ENCODE measurements around the gene FAM120B. TPM values are rescaled to one million over a fixed set of nuclear protein-coding genes. Genes with fewer than 3 reads are reported as not detected.

FAM120B gene
- total RNA-seq, 1 donor from 2014 or later = 33.7 TPM

- Mint-ChIP-seq H3K27ac (ENCODE audit: unreplicated experiment) (no peak overlapping the region), H3K4me3 (no peak overlapping the region), H3K9me3 (peaks cover 32% of the 10 kb centered on the region), H3K4me1 (no peaks in the 10 kb centered on the region), H3K27me3 (ENCODE audit: low read depth) (no peaks in the 10 kb centered on the region), H3K36me3 (ENCODE audit: low read depth) (peaks cover 54% of the 10 kb centered on the region)
- TF ChIP-seq, protein P1, sequence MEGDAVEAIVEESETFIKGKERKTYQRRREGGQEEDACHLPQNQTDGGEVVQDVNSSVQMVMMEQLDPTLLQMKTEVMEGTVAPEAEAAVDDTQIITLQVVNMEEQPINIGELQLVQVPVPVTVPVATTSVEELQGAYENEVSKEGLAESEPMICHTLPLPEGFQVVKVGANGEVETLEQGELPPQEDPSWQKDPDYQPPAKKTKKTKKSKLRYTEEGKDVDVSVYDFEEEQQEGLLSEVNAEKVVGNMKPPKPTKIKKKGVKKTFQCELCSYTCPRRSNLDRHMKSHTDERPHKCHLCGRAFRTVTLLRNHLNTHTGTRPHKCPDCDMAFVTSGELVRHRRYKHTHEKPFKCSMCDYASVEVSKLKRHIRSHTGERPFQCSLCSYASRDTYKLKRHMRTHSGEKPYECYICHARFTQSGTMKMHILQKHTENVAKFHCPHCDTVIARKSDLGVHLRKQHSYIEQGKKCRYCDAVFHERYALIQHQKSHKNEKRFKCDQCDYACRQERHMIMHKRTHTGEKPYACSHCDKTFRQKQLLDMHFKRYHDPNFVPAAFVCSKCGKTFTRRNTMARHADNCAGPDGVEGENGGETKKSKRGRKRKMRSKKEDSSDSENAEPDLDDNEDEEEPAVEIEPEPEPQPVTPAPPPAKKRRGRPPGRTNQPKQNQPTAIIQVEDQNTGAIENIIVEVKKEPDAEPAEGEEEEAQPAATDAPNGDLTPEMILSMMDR (conservative IDR thresholded peaks at IDR 0.05) = no peak
- no peak for DNase-seq (ENCODE audit: low read depth, low spot score)
Observed at GRCh38 chr6:170355661-170356060, 49.1 kb downstream of the FAM120B start.

GRCh38 chr6:170357812-170358211 lies 51.3 kb downstream of the FAM120B start:
- Mint-ChIP-seq H3K27ac (ENCODE audit: unreplicated experiment) (no peak overlapping the region), H3K4me3 (no peak overlapping the region), H3K4me1 (no peaks in the 10 kb centered on the region), H3K27me3 (ENCODE audit: low read depth) (no peaks in the 10 kb centered on the region), H3K9me3 (peaks cover 11% of the 10 kb centered on the region), H3K36me3 (ENCODE audit: low read depth) (peaks cover 32% of the 10 kb centered on the region)
- no peak for DNase-seq (ENCODE audit: low read depth, low spot score)
- TF ChIP-seq, protein P1 (conservative IDR thresholded peaks at IDR 0.05) = no peak

- DNase-seq (ENCODE audit: low read depth, low spot score) = no peak
- H3K9me3 Mint-ChIP-seq = peaks cover 6% of the 10 kb centered on the region
- TF ChIP-seq, protein P1 (conservative IDR thresholded peaks at IDR 0.05) = no peak
- no peak overlapping the region for H3K27ac Mint-ChIP-seq (ENCODE audit: unreplicated experiment)
- H3K36me3 Mint-ChIP-seq (ENCODE audit: low read depth) = peaks cover 25% of the 10 kb centered on the region
- H3K27me3 Mint-ChIP-seq (ENCODE audit: low read depth) = no peaks in the 10 kb centered on the region
- H3K4me1 Mint-ChIP-seq = no peaks in the 10 kb centered on the region
- H3K4me3 Mint-ChIP-seq = no peak overlapping the region
Observed at GRCh38 chr6:170358496-170358895, 51.9 kb downstream of the FAM120B start.

DNA sequence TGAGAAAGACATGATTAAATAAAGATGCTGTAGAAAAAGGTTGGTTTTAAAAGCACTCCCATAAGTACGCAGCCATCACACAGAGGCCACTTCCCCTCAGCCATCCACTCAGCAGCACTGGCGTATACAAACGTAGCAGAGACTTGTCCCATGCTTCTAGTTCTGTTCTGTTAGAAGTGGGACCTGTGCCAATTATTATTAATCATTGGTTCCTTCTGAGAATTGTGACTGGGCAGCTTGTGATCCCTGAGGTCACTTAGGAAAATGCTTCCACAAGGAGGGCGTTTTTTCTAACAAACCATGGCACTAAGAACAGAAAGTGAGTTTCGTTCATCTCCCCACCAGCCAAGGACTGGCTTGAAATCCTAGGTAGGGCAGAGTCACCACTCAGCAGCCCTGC lies 53.9 kb downstream of the FAM120B start:
- H3K4me1 Mint-ChIP-seq = no peaks in the 10 kb centered on the region
- peaks cover 13% of the 10 kb centered on the region for H3K36me3 Mint-ChIP-seq (ENCODE audit: low read depth)
- no peaks in the 10 kb centered on the region for H3K9me3 Mint-ChIP-seq
- no peaks in the 10 kb centered on the region for H3K27me3 Mint-ChIP-seq (ENCODE audit: low read depth)
- TF ChIP-seq, protein P1 (conservative IDR thresholded peaks at IDR 0.05) = no peak
- no peak overlapping the region for H3K4me3 Mint-ChIP-seq
- DNase-seq (ENCODE audit: low read depth, low spot score) = no peak
- H3K27ac Mint-ChIP-seq (ENCODE audit: unreplicated experiment) = no peak overlapping the region

- H3K4me3 Mint-ChIP-seq = no peak overlapping the region
Observed at GRCh38 chr6:170361335-170361734, 54.8 kb downstream of the FAM120B start.

More at GRCh38 chr6:170361335-170361734, 54.8 kb downstream of the FAM120B start:
- Mint-ChIP-seq H3K9me3 (no peaks in the 10 kb centered on the region), H3K27me3 (ENCODE audit: low read depth) (no peaks in the 10 kb centered on the region), H3K4me1 (peaks cover 6% of the 10 kb centered on the region), H3K27ac (ENCODE audit: unreplicated experiment) (no peak overlapping the region), H3K36me3 (ENCODE audit: low read depth) (peaks cover 13% of the 10 kb centered on the region)
- TF ChIP-seq, protein P1 (conservative IDR thresholded peaks at IDR 0.05) = no peak
- DNase-seq (ENCODE audit: low read depth, low spot score) = no peak

All from neural crest cell (in vitro differentiated cells).